A673 (cell line): Measurements from ENCODE around the gene LAPTM4A.

Experiments used
- CTCF ChIP-seq: fragments of 300-800, 200-600 bp; sonication (generic); conservative IDR thresholded peaks from 2 replicates; pipeline ENCODE4 v1.5.1; 2017; ENCODE audit warnings: low read depth, mild to moderate bottlenecking, antibody characterized with exemption, low read length, moderate library complexity, mixed read lengths
- EZH2 ChIP-seq: fragments of 200-600 bp; sonication (generic); IDR thresholded peaks from 2 replicates; pipeline ENCODE4 v1.6.1; 2017; ENCODE audit warnings: borderline replicate concordance, low read depth, mild to moderate bottlenecking, mixed read lengths, antibody characterized with exemption, low read length; ENCODE audit not compliant: poor library complexity, severe bottlenecking

- TF ChIP-seq CTCF (no peak), EZH2 (no peak)
These were observed 48.4 kb upstream of the LAPTM4A start for GRCh38 chr2:20099780-20100179.
